GM12865 (cell line): ENCODE results near the gene XXYLT1.

Experiments used
- DNase-seq: peaks from one replicate; pipeline ENCODE4 v3.0.0; 2010; ENCODE audit warnings: low read depth
- H3K4me3 ChIP-seq: 2 replicates; pipeline ENCODE4 v1.5.1; 2011; ENCODE audit warnings: mild to moderate bottlenecking, low read depth, low read length, control low read depth
- TF ChIP-seq, protein P1 (sequence below): IDR thresholded peaks from 2 replicates; pipeline ENCODE4 v1.5.1; 2011; ENCODE audit warnings: low read length, control low read depth, low read depth, inconsistent platforms; ENCODE audit not compliant: insufficient read depth; ENCODE audit errors: missing control alignments

Gene XXYLT1

GRCh38 chr3:195048059-195048905, 222.7 kb downstream of the XXYLT1 start:
- DNase-seq: no peak
- no peak overlapping the region for H3K4me3 ChIP-seq
- TF ChIP-seq, protein P1, sequence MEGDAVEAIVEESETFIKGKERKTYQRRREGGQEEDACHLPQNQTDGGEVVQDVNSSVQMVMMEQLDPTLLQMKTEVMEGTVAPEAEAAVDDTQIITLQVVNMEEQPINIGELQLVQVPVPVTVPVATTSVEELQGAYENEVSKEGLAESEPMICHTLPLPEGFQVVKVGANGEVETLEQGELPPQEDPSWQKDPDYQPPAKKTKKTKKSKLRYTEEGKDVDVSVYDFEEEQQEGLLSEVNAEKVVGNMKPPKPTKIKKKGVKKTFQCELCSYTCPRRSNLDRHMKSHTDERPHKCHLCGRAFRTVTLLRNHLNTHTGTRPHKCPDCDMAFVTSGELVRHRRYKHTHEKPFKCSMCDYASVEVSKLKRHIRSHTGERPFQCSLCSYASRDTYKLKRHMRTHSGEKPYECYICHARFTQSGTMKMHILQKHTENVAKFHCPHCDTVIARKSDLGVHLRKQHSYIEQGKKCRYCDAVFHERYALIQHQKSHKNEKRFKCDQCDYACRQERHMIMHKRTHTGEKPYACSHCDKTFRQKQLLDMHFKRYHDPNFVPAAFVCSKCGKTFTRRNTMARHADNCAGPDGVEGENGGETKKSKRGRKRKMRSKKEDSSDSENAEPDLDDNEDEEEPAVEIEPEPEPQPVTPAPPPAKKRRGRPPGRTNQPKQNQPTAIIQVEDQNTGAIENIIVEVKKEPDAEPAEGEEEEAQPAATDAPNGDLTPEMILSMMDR: no peak

GRCh38 chr3:195047536-195047935, 223.4 kb downstream of the XXYLT1 start:
- H3K4me3 ChIP-seq: no peak overlapping the region
- TF ChIP-seq, protein P1: no peak
- no peak for DNase-seq

DNA sequence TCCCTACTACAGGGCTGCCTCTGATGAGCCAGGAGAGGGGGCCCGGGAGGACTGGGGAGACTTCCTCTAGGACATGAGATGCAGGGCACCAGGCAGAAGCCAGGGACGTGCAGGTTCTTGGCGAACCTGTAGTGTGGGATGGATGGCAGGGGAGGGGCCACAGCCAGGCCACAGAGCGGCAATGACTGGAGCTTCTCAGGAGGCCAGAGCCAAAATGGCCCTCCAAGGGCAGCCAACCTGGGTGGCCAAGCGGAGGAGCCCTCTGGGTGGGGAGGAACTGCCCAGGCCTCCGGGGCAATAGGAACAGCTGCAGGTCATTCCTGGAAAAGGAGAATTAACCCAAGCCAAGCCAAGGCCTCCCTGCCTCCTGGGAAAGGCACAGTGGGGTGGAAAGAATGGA, 224.5 kb downstream of the XXYLT1 start:
- TF ChIP-seq, protein P1: no peak
- DNase-seq: no peak
- no peak overlapping the region for H3K4me3 ChIP-seq

GRCh38 chr3:195045481-195046210, 225.3 kb downstream of the XXYLT1 start:
- DNase-seq: no peak
- TF ChIP-seq, protein P1: no peak
- H3K4me3 ChIP-seq: no peak overlapping the region

GRCh38 chr3:195044411-195044810, 226.5 kb downstream of the XXYLT1 start:
- TF ChIP-seq, protein P1: no peak
- DNase-seq: no peak
- no peak overlapping the region for H3K4me3 ChIP-seq

GRCh38 chr3:195043607-195044339, 227.2 kb downstream of the XXYLT1 start:
- DNase-seq: no peak
- no peak overlapping the region for H3K4me3 ChIP-seq
- TF ChIP-seq, protein P1: no peak
